PC-3 (cell line): Measurements from ENCODE around the gene MLXIPL. TPM values are rescaled to one million over a fixed set of nuclear protein-coding genes. Genes with fewer than 3 reads are reported as not detected.

ENCODE experiments used
- ATAC-seq: fragments of 200-7000 bp; cut with Tn5 transposase; 2 replicates; pipeline ENCODE4 v1.9.1; 2020; ENCODE audit warnings: mild to moderate bottlenecking, moderate library complexity
- BruUV-seq: library from RNA; stranded (reverse); fragments of 400-500 nt; replicated peaks from 2 replicates; lab custom pipeline; 2021; lab: Mats Ljungman, UMichigan
- CTCF ChIA-PET: fragments of 300-600 bp; sonication (Branson Sonifier 250); formaldehyde crosslinking; loops from one replicate; lab custom pipeline; 2022; ENCODE audit warnings: antibody characterized with exemption; lab: Charles Lee
- POLR2A ChIA-PET: fragments of 300-600 bp; sonication (Branson Sonifier 250); formaldehyde crosslinking; loops from one replicate; lab custom pipeline; 2022; ENCODE audit warnings: antibody characterized with exemption; ENCODE audit not compliant: unreplicated experiment; lab: Charles Lee
- DNase-seq: peaks from one replicate; pipeline ENCODE4 v3.0.0-alpha.2; 2015
- H2AFZ ChIP-seq: fragments of 300-600 bp; sonication (generic); 2 replicates; pipeline ENCODE4 v1.6.0; 2016; ENCODE audit warnings: antibody characterized with exemption, low read length
- H3F3A ChIP-seq: fragments of 300-600 bp; sonication (generic); one replicate; pipeline ENCODE4 v1.6.0; 2017; ENCODE audit warnings: antibody characterized with exemption, low read length, control low read depth, mild to moderate bottlenecking; ENCODE audit not compliant: unreplicated experiment
- H3K27ac ChIP-seq: fragments of 300-600 bp; sonication (generic); 2 replicates; pipeline ENCODE4 v1.5.1; 2016; ENCODE audit warnings: mild to moderate bottlenecking, low read length
- H3K27me3 ChIP-seq: fragments of 300-600 bp; sonication (generic); 2 replicates; pipeline ENCODE4 v1.6.1; 2016; ENCODE audit warnings: low read length, mixed read lengths
- H3K36me3 ChIP-seq: fragments of 300-600 bp; sonication (generic); 2 replicates; pipeline ENCODE4 v1.6.1; 2016; ENCODE audit warnings: low read depth, mixed run types, low read length, mixed read lengths
- H3K4me1 ChIP-seq: fragments of 300-600 bp; sonication (generic); 2 replicates; pipeline ENCODE4 v1.5.1; 2016; ENCODE audit warnings: low read length; ENCODE audit not compliant: insufficient read depth
- H3K4me2 ChIP-seq: fragments of 300-600 bp; sonication (generic); 2 replicates; pipeline ENCODE4 v1.6.0; 2016; ENCODE audit warnings: low read length
- H3K4me3 ChIP-seq: fragments of 300-600 bp; sonication (generic); 2 replicates; pipeline ENCODE4 v1.5.1; 2016; ENCODE audit warnings: mild to moderate bottlenecking, low read length, mixed read lengths
- H3K79me2 ChIP-seq: fragments of 300-600 bp; sonication (generic); 2 replicates; pipeline ENCODE4 v1.6.1; 2017; ENCODE audit warnings: low read length, mixed read lengths
- H3K9ac ChIP-seq: fragments of 300-600 bp; sonication (generic); 2 replicates; pipeline ENCODE4 v1.6.0; 2016; ENCODE audit warnings: mild to moderate bottlenecking, low read length
- H3K9me2 ChIP-seq: fragments of 300-600 bp; sonication (generic); replicated peaks from 2 replicates; pipeline ENCODE4 v1.6.1; 2016; ENCODE audit warnings: mixed run types, low read length, mixed read lengths
- H3K9me3 ChIP-seq: fragments of 300-600 bp; sonication (generic); 2 replicates; pipeline ENCODE4 v1.6.1; 2016; ENCODE audit warnings: low read length, mixed read lengths
- H4K20me1 ChIP-seq: fragments of 300-600 bp; sonication (generic); 2 replicates; pipeline ENCODE4 v1.6.1; 2016; ENCODE audit warnings: low read length, mixed read lengths
- EZH2 ChIP-seq: fragments of 300-600 bp; sonication (generic); IDR thresholded peaks from one replicate; pipeline ENCODE4 v1.6.1; 2017; ENCODE audit warnings: antibody characterized with exemption, mild to moderate bottlenecking, low read length; ENCODE audit not compliant: unreplicated experiment
- EZH2phosphoT487 ChIP-seq: fragments of 300-600 bp; sonication (generic); IDR thresholded peaks from 2 replicates; pipeline ENCODE4 v1.6.1; 2018; ENCODE audit warnings: mild to moderate bottlenecking, antibody characterized with exemption, low read length, borderline replicate concordance
- intact Hi-C: fragments of 100-400 bp; cut with micrococcal nuclease; formaldehyde crosslinking; loops from 2 replicates; pipeline ENCODE4 v1.9.0; 2023
- total RNA-seq: library from RNA; depleted of rRNA; stranded (reverse); fragments of >200 nt; gene quantifications from 2 replicates; pipeline ENCODE4 v1.2.3, GENCODE V29; 2014
- TF ChIP-seq, protein P1 (sequence below): fragments of 300-600 bp; sonication (generic); conservative IDR thresholded peaks from 2 replicates; pipeline ENCODE4 v1.5.1; 2017; ENCODE audit warnings: antibody characterized with exemption, low read depth, mild to moderate bottlenecking, low read length

MLXIPL gene
- total RNA-seq, 1 experiment from 2014 or later, result 4.7 TPM

DNA sequence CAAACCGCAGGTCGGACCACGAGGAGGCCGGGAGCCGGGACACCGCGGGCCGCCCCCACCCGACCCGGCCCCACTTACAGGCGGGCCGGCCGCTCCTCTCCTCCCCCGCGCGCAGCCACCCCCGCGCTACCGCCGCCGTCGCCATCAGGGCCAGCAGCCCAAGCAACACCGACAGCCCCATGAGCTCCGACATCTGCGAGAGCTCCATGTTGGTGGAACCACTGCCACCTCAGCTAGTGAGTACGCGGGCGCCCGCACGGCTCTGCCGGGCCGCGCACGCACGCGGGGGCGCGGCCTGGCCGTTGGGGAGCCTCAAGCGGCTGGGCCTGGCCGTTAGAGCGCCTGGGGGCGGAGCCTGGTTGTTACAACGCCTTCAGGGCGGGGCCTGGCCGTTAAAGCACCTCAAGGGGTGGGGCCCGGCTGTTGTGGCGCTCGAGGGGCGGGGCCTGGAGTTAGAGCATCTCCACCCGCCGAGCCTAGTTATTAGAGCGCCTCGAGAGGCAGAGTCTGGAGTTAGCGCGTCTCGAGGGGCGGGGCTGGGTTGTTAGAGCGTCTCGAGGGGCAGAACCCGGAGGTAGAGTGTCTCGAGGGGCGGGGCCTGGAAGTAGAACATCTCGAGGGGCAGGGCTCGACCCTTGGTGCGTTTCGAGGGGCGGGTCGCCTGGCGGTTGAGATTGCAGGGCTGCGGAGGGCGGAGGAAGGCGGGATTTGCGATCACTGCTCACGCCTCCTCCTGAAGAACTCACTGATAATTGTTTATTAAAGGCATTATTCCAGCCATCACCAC lies 45.8 kb downstream of the MLXIPL start, which contains the start of gene TBL2:
Gene TBL2 (minus strand): TSS at position 238 of the 787 bp plus-strand sequence. CDS start 30 bp downstream, at position 208.
- Histone ChIP-seq H3K9me2 (no peaks in the 10 kb centered on the region), H3K4me3 (peak within 1 kb of the TSS; percentile 84), H3K4me2 (peak within 1 kb of the TSS; percentile 89), H2AFZ (peak within 1 kb of the TSS; percentile 94), H3K27me3 (no peaks in the 10 kb centered on the region), H4K20me1 (no peaks in the 10 kb centered on the region), H3K36me3 (peaks cover 10% of the 10 kb centered on the region), H3K9me3 (no peaks in the 10 kb centered on the region), H3K79me2 (peaks cover 28% of the 10 kb centered on the region), H3K27ac (peak within 1 kb of the TSS; percentile 47), H3K4me1 (peaks cover 20% of the 10 kb centered on the region), H3F3A (no peaks in the 10 kb centered on the region), H3K9ac (peak within 1 kb of the TSS; percentile 96)
- TF ChIP-seq EZH2phosphoT487 (no peak), EZH2 (no peak)
- intact Hi-C loops, result loop anchor here (1.0 kb wide), 1 partner anchor 21 kb away; the partner anchor contains the start of gene BCL7B
- ATAC-seq, result peak; percentile 89
- BruUV-seq, result no TSS peak
- CTCF ChIA-PET, result no interaction called here
- POLR2A ChIA-PET, result interaction anchor here (0.6 to 0.9 kb wide), 7 partner anchors 12 to 596 kb away, joined by 4 to 17 read pairs (median 7); partner anchors contain the start of gene STX1A
- DNase-seq, result peak; percentile 99

DNA sequence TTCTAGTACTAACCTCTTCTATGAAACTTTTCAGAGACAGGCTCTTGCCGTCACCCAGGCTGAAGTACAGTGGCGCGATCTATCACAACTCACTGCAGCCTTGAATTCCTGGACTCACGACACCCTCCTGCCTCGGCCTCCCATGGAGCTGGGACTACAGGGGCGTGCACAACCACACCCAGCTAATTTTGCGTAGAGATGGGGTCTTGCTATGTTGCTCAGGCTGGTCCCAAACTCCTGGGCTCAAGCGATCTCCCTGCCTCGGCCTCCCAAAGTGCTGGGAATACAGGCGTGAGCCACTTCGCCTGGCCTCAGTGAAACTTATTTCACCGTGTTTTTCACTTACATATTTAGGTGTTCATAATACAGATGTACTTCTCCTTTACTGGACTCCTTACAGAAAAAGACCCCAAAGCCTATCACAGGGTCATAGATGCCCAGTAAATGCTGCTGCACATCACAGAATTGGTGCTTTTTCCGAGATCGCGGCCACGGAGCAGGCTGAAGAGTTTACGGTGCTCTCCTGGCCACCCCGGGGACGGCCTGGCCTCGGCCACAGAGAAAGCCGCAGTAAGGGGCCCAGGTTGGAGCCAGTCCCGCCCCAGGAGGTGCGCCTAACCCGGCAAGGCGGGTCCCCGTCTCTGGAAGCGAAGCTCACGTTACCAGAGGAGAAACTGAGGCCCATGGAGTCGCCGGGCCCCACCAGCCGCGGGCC lies 46.5 kb downstream of the MLXIPL start:
- no peaks in the 10 kb centered on the region for H3K9me2 ChIP-seq
- peak overlapping the region; percentile 84 for H3K4me3 ChIP-seq
- peaks cover 28% of the 10 kb centered on the region for H3K79me2 ChIP-seq
- POLR2A ChIA-PET, result interaction anchor here (0.6 to 0.9 kb wide), 5 partner anchors 21 to 597 kb away, joined by 4 to 17 read pairs (median 7); no protein-coding TSS in a partner anchor
- H3K9me3 ChIP-seq, result no peaks in the 10 kb centered on the region
- H3K36me3 ChIP-seq, result peaks cover 18% of the 10 kb centered on the region
- TF ChIP-seq EZH2phosphoT487 (no peak), EZH2 (no peak)
- TF ChIP-seq, protein P1, sequence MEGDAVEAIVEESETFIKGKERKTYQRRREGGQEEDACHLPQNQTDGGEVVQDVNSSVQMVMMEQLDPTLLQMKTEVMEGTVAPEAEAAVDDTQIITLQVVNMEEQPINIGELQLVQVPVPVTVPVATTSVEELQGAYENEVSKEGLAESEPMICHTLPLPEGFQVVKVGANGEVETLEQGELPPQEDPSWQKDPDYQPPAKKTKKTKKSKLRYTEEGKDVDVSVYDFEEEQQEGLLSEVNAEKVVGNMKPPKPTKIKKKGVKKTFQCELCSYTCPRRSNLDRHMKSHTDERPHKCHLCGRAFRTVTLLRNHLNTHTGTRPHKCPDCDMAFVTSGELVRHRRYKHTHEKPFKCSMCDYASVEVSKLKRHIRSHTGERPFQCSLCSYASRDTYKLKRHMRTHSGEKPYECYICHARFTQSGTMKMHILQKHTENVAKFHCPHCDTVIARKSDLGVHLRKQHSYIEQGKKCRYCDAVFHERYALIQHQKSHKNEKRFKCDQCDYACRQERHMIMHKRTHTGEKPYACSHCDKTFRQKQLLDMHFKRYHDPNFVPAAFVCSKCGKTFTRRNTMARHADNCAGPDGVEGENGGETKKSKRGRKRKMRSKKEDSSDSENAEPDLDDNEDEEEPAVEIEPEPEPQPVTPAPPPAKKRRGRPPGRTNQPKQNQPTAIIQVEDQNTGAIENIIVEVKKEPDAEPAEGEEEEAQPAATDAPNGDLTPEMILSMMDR, result no peak
- CTCF ChIA-PET, result no interaction called here
- H3K4me1 ChIP-seq, result peaks cover 20% of the 10 kb centered on the region
- intact Hi-C loops, result loop anchor here (1.0 kb wide), 1 partner anchor 20 kb away; the partner anchor contains the start of gene BCL7B
- BruUV-seq, result TSS peak; percentile 54
- H4K20me1 ChIP-seq, result no peaks in the 10 kb centered on the region
- H3K27ac ChIP-seq, result peak overlapping the region; percentile 47
- no peaks in the 10 kb centered on the region for H3F3A ChIP-seq
- H3K9ac ChIP-seq, result peak overlapping the region; percentile 96
- DNase-seq (peak; percentile 12), ATAC-seq (peak; percentile 18)
- H3K4me2 ChIP-seq, result peak overlapping the region; percentile 89
- H3K27me3 ChIP-seq, result no peaks in the 10 kb centered on the region
- peak overlapping the region; percentile 63 for H2AFZ ChIP-seq

DNA sequence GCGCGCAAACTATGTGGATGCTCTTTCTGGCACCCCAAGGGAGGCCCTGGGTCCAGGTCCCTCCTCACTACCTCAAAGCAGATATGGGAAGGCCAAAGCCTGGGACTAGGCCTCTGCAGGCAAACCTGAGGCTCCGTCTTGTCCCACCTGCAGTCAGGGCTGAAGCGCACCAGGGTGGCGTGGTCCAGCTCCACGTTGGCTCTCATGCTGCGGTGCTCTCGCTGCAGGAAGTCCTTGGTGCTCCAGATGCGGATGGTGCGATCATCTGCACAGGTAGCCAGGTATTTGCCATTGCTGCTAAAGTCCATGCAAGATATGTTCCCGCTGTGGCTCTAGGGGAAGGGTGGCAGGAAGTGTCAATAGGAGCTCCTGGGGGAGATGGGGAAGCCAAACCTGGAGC lies 50.5 kb downstream of the MLXIPL start:
- H4K20me1 ChIP-seq, result no peaks in the 10 kb centered on the region
- H3F3A ChIP-seq, result no peaks in the 10 kb centered on the region
- intact Hi-C loops, result no loop called here
- no peak overlapping the region for H2AFZ ChIP-seq
- no peak overlapping the region for H3K4me3 ChIP-seq
- peaks cover 28% of the 10 kb centered on the region for H3K79me2 ChIP-seq
- peaks cover 39% of the 10 kb centered on the region for H3K36me3 ChIP-seq
- no peak overlapping the region for H3K9ac ChIP-seq
- H3K4me2 ChIP-seq, result no peak overlapping the region
- TF ChIP-seq, protein P1, result no peak
- TF ChIP-seq EZH2phosphoT487 (no peak), EZH2 (no peak)
- DNase-seq, result no peak
- H3K9me2 ChIP-seq, result no peaks in the 10 kb centered on the region
- H3K4me1 ChIP-seq, result peaks cover 13% of the 10 kb centered on the region
- BruUV-seq, result no TSS peak
- ChIA-PET POLR2A (no interaction called here), CTCF (no interaction called here)
- no peaks in the 10 kb centered on the region for H3K27me3 ChIP-seq
- no peaks in the 10 kb centered on the region for H3K9me3 ChIP-seq
- no peak for ATAC-seq
- no peak overlapping the region for H3K27ac ChIP-seq
